SU-DHL-6 (cell line): ENCODE measurements around the gene C6orf62.

Experiments used
- EZH2phosphoT487 ChIP-seq: fragments of 200-600 bp; sonication (generic), shearing (Covaris generic); conservative IDR thresholded peaks from 2 replicates; pipeline ENCODE4 v1.6.1; 2018; ENCODE audit warnings: mild to moderate bottlenecking, antibody characterized with exemption, low read length, moderate library complexity, mixed read lengths
- TF ChIP-seq, protein P1 (sequence below): fragments of 200-600 bp; sonication (generic); IDR thresholded peaks from one replicate; pipeline ENCODE4 v1.5.1; 2017; ENCODE audit warnings: antibody characterized with exemption, mild to moderate bottlenecking, low read length, moderate library complexity; ENCODE audit not compliant: insufficient read depth, poor library complexity, severe bottlenecking

DNA sequence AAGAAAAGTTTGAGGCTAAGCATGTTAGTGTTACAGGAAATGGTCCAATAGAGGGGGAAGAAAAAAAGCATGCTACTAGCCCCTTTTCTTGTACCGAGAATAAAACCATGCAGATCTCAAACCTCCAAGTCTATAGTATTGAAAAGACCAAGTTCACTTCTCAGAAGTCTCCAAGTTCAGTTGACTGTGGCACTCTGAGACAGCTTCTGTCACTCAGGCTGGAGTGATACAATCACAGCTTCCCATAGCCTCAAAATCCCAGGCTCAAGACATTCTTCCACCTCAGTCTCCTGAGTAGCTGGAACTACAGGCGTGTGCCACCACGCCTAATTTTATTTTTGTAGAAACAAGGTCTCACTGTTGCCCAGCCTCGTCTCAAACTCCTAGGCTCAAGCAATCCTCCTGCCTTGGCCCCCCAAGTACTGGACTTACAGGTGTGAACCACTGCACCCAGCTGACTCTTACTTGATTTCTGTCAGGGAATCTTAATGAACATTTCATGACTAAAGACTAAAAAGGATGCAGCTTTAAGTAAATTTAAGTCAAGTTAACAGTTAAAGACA lies 16.2 kb downstream of the C6orf62 start:
- TF ChIP-seq, protein P1, sequence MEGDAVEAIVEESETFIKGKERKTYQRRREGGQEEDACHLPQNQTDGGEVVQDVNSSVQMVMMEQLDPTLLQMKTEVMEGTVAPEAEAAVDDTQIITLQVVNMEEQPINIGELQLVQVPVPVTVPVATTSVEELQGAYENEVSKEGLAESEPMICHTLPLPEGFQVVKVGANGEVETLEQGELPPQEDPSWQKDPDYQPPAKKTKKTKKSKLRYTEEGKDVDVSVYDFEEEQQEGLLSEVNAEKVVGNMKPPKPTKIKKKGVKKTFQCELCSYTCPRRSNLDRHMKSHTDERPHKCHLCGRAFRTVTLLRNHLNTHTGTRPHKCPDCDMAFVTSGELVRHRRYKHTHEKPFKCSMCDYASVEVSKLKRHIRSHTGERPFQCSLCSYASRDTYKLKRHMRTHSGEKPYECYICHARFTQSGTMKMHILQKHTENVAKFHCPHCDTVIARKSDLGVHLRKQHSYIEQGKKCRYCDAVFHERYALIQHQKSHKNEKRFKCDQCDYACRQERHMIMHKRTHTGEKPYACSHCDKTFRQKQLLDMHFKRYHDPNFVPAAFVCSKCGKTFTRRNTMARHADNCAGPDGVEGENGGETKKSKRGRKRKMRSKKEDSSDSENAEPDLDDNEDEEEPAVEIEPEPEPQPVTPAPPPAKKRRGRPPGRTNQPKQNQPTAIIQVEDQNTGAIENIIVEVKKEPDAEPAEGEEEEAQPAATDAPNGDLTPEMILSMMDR = no peak
- no peak for TF ChIP-seq EZH2phosphoT487
